Endodermal cell (in vitro differentiated cells): Measurements from ENCODE around the gene WFDC5. TPM values are rescaled to one million over a fixed set of nuclear protein-coding genes. Genes with fewer than 3 reads are reported as not detected.

Experiments
- DNase-seq: peaks from one replicate; pipeline ENCODE4 v3.0.0-alpha.2; 2017
- H3K27ac ChIP-seq: 2 replicates; pipeline ENCODE4 v1.5.1; 2013; ENCODE audit warnings: mild to moderate bottlenecking, low read depth, low read length, moderate library complexity
- H3K27me3 ChIP-seq: 2 replicates; pipeline ENCODE4 v1.6.1; 2013; ENCODE audit warnings: mild to moderate bottlenecking, low read length, moderate library complexity; ENCODE audit not compliant: insufficient read depth, control insufficient read depth, poor library complexity, severe bottlenecking
- H3K36me3 ChIP-seq: 2 replicates; pipeline ENCODE4 v1.7.0; 2013; ENCODE audit warnings: mild to moderate bottlenecking, low read length, moderate library complexity; ENCODE audit not compliant: control insufficient read depth, insufficient read depth
- H3K4me1 ChIP-seq: one replicate; pipeline ENCODE4 v1.7.0; 2013; ENCODE audit warnings: low read length; ENCODE audit not compliant: control insufficient read depth, insufficient read depth
- H3K4me3 ChIP-seq: 2 replicates; pipeline ENCODE4 v1.5.1; 2013; ENCODE audit warnings: mild to moderate bottlenecking, low read length, moderate library complexity
- H3K9ac ChIP-seq: 2 replicates; pipeline ENCODE4 v1.6.1; 2013; ENCODE audit warnings: mild to moderate bottlenecking, low read length, moderate library complexity; ENCODE audit not compliant: poor library complexity, severe bottlenecking; ENCODE audit errors: extremely low read depth
- H3K9me3 ChIP-seq: 2 replicates; pipeline ENCODE4 v1.6.1; 2013; ENCODE audit warnings: mild to moderate bottlenecking, low read length, moderate library complexity; ENCODE audit not compliant: control insufficient read depth
- H3K27ac Mint-ChIP-seq: 2 replicates; pipeline ENCODE4 v1.8.0; 2020; ENCODE audit warnings: mixed read lengths
- H3K27me3 Mint-ChIP-seq: 2 replicates; pipeline ENCODE4 v1.8.0; 2021; ENCODE audit warnings: mild to moderate bottlenecking, mixed read lengths; ENCODE audit not compliant: insufficient read depth
- H3K36me3 Mint-ChIP-seq: 2 replicates; pipeline ENCODE4 v1.8.0; 2020; ENCODE audit warnings: low read depth, mixed read lengths
- H3K4me1 Mint-ChIP-seq: 2 replicates; pipeline ENCODE4 v1.8.0; 2020; ENCODE audit warnings: mixed read lengths
- H3K4me3 Mint-ChIP-seq: 2 replicates; pipeline ENCODE4 v1.8.0; 2020; ENCODE audit warnings: mild to moderate bottlenecking, moderate library complexity, mixed read lengths
- H3K9me3 Mint-ChIP-seq: 2 replicates; pipeline ENCODE4 v1.8.0; 2020; ENCODE audit warnings: mild to moderate bottlenecking, mixed read lengths
- WGBS, 2 experiments: methylation state at CpG; one replicate each; pipeline versions ENCODE4 v1.1.5 to v1.1.7; 2013; ENCODE audit warnings: missing lambda C conversion rate in 2 of 2, mixed read lengths in 1 of 2; ENCODE audit not compliant: insufficient coverage in 1 of 2, insufficient read length in 1 of 2; 5-methylcytosine and 5-hydroxymethylcytosine counted together
- total RNA-seq, 2 donors: library from RNA; stranded (reverse); fragmentation: NEBNext Ultra II Directional in 1 of 2; extraction: Animal tissue kit (Norgen Biotek cat#: 25700) in 1 of 2; gene quantifications; 2 replicates in 1 of 2; 3 replicates in 1 of 2; pipeline ENCODE4 v1.2.1, GENCODE V29; 2021
- TF ChIP-seq, protein P1 (sequence below): fragments of 200-600 bp; sonication (generic); conservative IDR thresholded peaks from 2 replicates; pipeline ENCODE4 v1.5.0; 2021; ENCODE audit warnings: antibody characterized with exemption, mild to moderate bottlenecking

Gene WFDC5
- total RNA-seq, 2 donors from 2014 or later: not detected

DNA sequence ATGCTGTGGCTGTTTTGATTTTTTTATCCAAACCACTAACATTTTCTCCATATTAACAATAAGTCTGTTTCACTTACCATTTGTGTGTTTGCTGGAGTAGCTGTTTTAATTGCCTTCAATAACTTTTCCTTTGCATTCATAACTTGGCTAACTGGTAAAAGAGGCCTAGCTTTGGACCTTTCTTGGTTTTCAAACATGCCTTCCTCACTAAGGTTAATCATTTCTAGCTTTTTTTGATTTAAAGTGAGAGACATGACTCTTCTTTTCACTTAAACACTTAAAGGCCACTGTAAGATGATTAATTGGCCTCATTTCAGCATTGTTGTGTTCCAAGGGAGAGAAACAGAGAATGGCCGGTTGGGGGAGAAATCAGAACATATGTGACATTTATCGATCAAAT lies 6.4 kb upstream of the WFDC5 start:
- H3K9me3 Mint-ChIP-seq: no peaks in the 10 kb centered on the region
- Histone ChIP-seq H3K4me1 (no peaks in the 10 kb centered on the region), H3K27ac (no peak overlapping the region), H3K4me3 (no peak overlapping the region), H3K9ac (no peak overlapping the region), H3K36me3 (no peaks in the 10 kb centered on the region), H3K27me3 (peaks cover 13% of the 10 kb centered on the region), H3K9me3 (no peaks in the 10 kb centered on the region)
- peaks cover 11% of the 10 kb centered on the region for H3K27me3 Mint-ChIP-seq
- no peak overlapping the region for H3K27ac Mint-ChIP-seq
- DNase-seq: no peak
- H3K36me3 Mint-ChIP-seq: no peaks in the 10 kb centered on the region
- no peaks in the 10 kb centered on the region for H3K4me1 Mint-ChIP-seq
- TF ChIP-seq, protein P1, sequence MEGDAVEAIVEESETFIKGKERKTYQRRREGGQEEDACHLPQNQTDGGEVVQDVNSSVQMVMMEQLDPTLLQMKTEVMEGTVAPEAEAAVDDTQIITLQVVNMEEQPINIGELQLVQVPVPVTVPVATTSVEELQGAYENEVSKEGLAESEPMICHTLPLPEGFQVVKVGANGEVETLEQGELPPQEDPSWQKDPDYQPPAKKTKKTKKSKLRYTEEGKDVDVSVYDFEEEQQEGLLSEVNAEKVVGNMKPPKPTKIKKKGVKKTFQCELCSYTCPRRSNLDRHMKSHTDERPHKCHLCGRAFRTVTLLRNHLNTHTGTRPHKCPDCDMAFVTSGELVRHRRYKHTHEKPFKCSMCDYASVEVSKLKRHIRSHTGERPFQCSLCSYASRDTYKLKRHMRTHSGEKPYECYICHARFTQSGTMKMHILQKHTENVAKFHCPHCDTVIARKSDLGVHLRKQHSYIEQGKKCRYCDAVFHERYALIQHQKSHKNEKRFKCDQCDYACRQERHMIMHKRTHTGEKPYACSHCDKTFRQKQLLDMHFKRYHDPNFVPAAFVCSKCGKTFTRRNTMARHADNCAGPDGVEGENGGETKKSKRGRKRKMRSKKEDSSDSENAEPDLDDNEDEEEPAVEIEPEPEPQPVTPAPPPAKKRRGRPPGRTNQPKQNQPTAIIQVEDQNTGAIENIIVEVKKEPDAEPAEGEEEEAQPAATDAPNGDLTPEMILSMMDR: no peak
- WGBS, 2 experiments: 95 to 100% methylated on average over 1 to 2 of the region's 2 CpGs
- no peak overlapping the region for H3K4me3 Mint-ChIP-seq

DNA sequence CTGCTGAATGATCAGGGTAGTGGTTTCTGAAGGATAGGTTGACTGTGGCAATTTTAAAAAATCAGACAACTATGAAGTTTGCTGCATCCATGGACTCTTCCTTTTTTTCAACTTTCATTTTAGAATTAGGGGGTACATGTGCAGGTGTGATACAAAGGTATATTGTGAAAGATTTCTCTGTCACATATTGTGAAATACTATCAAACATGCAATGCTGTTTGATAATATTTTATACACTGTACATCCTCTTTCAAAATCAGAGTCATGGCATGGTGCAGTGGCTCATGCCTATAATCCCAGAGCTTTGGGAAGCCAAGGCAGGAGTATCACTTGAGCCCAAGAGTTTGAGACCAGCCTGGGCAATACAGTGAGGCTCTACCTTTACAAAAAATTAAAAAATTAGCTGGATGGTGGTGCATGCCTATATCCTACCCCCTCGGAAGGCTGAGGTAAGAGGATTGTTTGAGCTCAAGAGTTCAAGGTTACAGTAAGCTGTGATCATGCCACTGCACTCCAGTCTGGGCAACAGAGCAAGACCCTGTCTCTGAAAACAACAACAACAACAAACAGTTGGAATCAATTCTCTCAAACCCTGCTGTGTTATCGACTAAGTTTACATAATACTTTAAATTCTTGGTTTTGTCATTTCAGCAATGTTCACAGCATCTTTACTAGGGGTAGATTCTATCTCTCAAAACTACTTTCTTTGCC lies 4.7 kb upstream of the WFDC5 start:
- no peak overlapping the region for H3K27ac Mint-ChIP-seq
- DNase-seq: no peak
- no peak overlapping the region for H3K27ac ChIP-seq
- WGBS, 2 experiments: 85 to 100% methylated on average over 1 to 2 of the region's 2 CpGs
- no peak overlapping the region for H3K4me3 Mint-ChIP-seq
- no peaks in the 10 kb centered on the region for H3K4me1 ChIP-seq
- H3K27me3 Mint-ChIP-seq: peaks cover 7% of the 10 kb centered on the region
- H3K9me3 ChIP-seq: no peaks in the 10 kb centered on the region
- no peak overlapping the region for H3K9ac ChIP-seq
- no peaks in the 10 kb centered on the region for H3K4me1 Mint-ChIP-seq
- H3K4me3 ChIP-seq: no peak overlapping the region
- H3K9me3 Mint-ChIP-seq: no peaks in the 10 kb centered on the region
- no peaks in the 10 kb centered on the region for H3K36me3 Mint-ChIP-seq
- TF ChIP-seq, protein P1: no peak
- H3K27me3 ChIP-seq: peaks cover 7% of the 10 kb centered on the region
- H3K36me3 ChIP-seq: no peaks in the 10 kb centered on the region

DNA sequence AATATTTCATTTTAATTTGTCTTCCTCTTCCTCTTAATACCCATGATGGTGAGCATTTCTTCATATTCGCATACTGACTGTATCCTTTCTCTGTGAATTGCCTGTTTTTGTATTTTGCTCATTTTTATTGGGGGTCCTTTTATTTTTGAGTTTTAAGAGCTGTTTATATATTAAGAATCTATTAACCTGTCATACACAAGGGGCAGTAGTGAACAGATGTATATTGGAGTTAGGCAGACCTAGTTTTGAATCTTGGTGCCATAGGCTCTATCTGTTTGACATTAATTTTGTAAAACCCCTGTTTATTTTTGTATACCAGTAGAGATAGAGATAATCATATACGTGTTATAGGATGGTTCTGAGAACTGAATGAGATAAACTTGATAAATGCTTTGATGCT lies 3.1 kb upstream of the WFDC5 start:
- no peaks in the 10 kb centered on the region for H3K4me1 ChIP-seq
- Mint-ChIP-seq H3K4me1 (no peaks in the 10 kb centered on the region), H3K27ac (no peak overlapping the region), H3K4me3 (no peak overlapping the region), H3K9me3 (no peaks in the 10 kb centered on the region), H3K36me3 (no peaks in the 10 kb centered on the region), H3K27me3 (no peaks in the 10 kb centered on the region)
- no peak for DNase-seq
- H3K27me3 ChIP-seq: no peaks in the 10 kb centered on the region
- no peaks in the 10 kb centered on the region for H3K36me3 ChIP-seq
- no peak overlapping the region for H3K4me3 ChIP-seq
- TF ChIP-seq, protein P1: peak; percentile 40
- H3K9ac ChIP-seq: no peak overlapping the region
- 92 to 100% methylated on average over 1 to 2 of the region's 2 CpGs for WGBS, 2 experiments
- no peaks in the 10 kb centered on the region for H3K9me3 ChIP-seq
- no peak overlapping the region for H3K27ac ChIP-seq
